Right ventricle myocardium inferior (tissue), 1 donor: ENCODE measurements around the gene TTI1. TPM values are rescaled to one million over a fixed set of nuclear protein-coding genes. Genes with fewer than 3 reads are reported as not detected.

Experiments
- ATAC-seq: fragments of 200-7000 bp; cut with Tn5 transposase; one replicate; pipeline ENCODE4 v1.9.1; 2020; ENCODE audit warnings: mild to moderate bottlenecking, moderate library complexity
- DNase-seq: peaks from one replicate; pipeline ENCODE4 v3.0.0; 2021; ENCODE audit errors: missing footprints
- intact Hi-C: fragments of 100-400 bp; cut with DNase I; formaldehyde crosslinking; loops from one replicate; pipeline ENCODE4 v1.11.0; 2022
- total RNA-seq: library from RNA; stranded (reverse); fragmentation: NEBNext Ultra II Directional; extraction: Animal tissue kit (Norgen Biotek cat#: 25700); gene quantifications from one replicate; pipeline ENCODE4 v1.2.1, GENCODE V29; 2021
- donor health status: DM: no; HTN: yes; CAD: no; lungs with severe emphysema.

TTI1 gene
- total RNA-seq, 1 donor from 2014 or later = 12.4 TPM

- ATAC-seq = no peak
- intact Hi-C loops = no loop called here
- no peak for DNase-seq
Measured at GRCh38 chr20:37995856-37996605, 37.2 kb downstream of the TTI1 start.

DNA sequence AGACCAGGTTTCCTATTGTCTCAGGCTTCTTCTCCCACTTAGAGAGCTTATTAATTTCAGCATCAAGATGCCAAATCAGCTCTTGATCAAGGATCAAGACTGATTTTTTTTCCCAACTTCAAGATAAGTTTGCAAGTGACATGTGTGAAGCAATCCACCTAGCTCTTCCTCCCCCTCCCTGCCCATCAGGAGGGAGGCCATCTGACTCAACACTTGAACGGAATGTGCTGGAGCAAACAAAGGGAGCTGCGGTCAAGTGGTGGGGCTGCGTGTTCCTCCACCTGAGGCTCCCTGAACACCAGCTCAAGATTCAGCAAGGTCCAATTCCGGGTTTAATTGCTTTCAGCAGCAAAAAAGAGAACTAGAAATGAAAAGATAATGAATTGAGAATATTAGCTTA, 38.7 kb downstream of the TTI1 start:
- ATAC-seq (no peak), DNase-seq (no peak)

GRCh38 chr20:37992802-37993409, 40.4 kb downstream of the TTI1 start:
- no peak for DNase-seq
- intact Hi-C loops = loop anchor here (1.0 to 5.0 kb wide), 5 partner anchors 91 to 428 kb away; partner anchors contain the start of gene VSTM2L
- peak; percentile 74 for ATAC-seq

More for the DNA sequence above, 38.7 kb downstream of the TTI1 start:
- intact Hi-C loops = loop anchor here (5.0 kb wide), 2 partner anchors 92 to 147 kb away; partner anchors contain the start of gene VSTM2L

DNA sequence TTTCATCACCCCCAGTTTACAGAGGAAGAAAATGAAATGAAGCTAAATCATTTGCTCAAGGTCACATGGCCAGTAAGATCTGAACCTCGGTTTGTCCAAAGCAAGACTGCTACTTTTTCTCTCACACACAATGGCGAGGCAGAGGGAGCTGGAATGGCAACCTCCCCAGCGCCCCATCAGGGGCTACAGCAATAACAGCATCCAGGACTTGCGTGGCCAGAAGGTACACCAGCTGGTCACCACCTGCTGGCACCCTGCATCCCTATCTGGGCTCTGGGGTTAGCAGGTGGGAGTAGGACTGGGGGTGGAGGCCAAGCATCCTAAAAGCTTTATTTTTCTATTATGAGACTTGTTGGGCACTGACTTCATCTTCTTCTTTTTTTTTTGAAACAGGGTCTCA, 41.3 kb downstream of the TTI1 start:
- no peak for DNase-seq
- ATAC-seq = no peak
- intact Hi-C loops = loop anchor here (2.0 to 5.0 kb wide), 4 partner anchors 90 to 427 kb away; partner anchors contain the start of gene VSTM2L

DNA sequence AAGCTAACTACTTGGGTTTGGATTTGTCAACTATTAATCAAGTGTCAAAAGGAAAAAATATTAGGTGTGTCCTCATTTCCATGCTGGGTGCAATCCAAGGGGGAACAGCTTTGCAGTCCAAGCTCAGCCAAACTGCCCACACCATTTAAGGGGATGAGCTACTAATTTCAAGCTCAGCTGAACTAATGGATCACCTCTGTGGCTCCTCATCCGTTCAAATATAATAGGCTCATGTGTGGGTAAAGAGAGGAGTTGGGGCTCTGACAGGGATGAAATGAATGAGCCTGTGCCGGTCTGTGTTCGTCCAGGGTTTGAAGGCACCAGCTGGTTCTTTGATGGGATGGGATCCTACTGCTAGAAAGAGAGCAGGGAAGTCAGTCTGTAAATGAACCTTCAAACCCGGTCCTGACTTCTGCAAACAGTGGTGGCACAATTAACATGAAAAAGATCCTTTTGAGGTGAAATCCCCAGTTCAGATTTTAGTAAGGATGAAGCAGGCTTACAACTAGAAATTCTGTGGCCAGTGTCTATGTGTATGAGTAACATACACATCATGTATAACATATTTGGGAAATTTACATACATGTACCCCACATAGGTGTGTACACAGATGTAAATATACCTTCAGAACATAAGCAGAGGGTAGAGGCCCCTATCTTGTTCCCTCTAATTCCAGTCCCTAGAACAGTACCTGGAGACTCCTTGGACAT, 41.9 kb downstream of the TTI1 start:
- intact Hi-C loops = loop anchor here (5.0 kb wide), 2 partner anchors 89 to 144 kb away; partner anchors contain the start of gene VSTM2L
- ATAC-seq (no peak), DNase-seq (no peak)

DNA sequence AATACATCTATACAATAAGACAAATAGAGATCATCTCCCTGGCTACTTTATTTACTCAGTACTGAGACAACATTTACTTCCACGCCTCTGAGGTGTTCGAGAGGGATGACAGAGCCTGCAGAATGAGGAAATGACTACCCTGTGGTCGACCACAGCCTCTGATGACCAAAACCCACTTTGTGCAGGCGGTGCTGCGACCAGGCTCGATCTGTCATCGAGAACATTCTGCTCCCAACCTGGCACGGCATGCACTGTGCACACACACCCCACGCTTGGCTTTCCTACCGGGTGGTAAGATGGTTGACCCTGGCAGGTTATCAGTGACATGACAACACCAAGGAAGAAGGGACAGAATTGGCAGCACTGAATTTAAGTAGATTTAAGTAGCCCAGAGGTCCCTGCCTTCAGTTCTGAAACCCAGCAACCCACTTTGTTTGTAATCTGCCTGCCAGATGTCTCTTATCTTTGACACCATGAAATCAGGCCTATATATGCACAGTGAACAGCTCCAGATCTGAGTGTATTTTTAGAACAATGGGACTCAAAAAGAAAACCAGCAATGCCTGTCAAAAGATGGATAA, 42.6 kb downstream of the TTI1 start:
- intact Hi-C loops = loop anchor here (5.0 kb wide), 2 partner anchors 88 to 143 kb away; partner anchors contain the start of gene VSTM2L
- peak; percentile 72 for ATAC-seq
- peak; percentile 86 for DNase-seq

GRCh38 chr20:37989601-37990295, 43.5 kb downstream of the TTI1 start:
- ATAC-seq = peak; percentile 27
- intact Hi-C loops = loop anchor here (5.0 kb wide), 3 partner anchors 87 to 168 kb away; partner anchors contain the start of gene VSTM2L
- no peak for DNase-seq

DNA sequence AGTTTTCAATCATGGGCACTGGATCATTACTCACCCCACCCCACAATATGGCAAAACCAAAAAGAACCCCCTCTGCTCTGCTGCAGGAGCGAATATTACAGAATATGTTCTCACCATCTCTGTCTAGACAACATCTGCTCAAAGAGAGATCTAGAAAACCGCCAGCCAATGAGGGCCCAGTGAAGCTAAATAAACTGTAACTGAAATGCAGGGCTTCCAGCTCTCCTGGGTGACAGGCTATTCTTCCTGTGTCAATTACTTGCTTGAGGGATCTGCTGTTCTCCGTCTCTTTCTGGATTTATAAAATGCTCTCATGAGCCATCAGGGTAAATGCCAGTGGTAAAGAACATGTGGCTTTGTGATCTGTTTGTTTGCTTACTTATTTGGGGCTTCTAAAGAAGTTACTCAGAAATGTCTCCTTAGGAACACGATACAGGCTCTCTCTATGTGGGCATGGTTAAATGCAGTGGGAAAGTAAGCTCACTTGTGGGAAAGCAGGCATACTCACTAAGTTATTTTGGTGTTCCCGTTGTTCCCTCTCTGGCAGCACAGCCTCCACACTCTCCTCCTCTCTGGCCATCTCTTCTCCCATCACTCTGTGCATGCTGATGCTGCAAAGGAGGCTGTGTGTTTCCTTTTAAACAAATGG, 44.8 kb downstream of the TTI1 start:
- no peak for DNase-seq
- ATAC-seq = no peak
- intact Hi-C loops = loop anchor here (5.0 kb wide), 1 partner anchor 169 kb away; no protein-coding TSS in a partner anchor

DNA sequence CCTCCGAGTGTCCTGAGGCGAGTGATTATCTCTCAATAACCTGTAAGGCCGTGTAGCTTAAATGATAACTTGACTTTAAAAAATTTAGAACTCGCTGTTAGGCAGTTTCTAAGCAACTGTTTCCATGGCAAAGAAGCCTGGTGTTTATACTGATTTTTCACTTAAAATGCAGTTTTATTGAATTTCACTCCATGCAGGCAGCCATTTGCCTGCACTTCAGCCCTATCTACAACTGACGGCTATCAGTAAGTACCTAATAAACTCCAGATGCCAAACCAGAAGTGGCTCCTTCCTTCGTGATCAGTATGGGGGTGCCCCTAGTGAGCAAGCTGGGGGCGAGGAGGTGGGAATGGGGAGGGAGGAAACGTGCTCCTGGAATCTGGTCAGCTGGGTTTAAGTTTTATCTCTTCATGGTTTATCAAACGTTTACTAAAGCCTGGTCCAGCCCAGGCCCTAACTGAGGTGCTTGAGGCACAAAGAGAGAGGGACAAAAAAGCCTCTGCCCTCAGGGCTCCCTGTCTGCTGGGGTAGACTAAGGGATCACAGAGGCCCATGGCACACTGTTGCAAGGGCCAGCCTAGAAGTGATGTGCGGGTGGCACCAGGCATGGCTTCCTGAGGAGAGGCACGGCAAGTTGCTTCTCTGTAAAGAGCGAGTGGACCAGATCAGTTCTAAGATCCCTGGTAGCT, 45.5 kb downstream of the TTI1 start:
- ATAC-seq (no peak), DNase-seq (no peak)
- intact Hi-C loops = loop anchor here (1.0 to 5.0 kb wide), 2 partner anchors 106 to 170 kb away; no protein-coding TSS in a partner anchor

GRCh38 chr20:37986873-37987601, 46.2 kb downstream of the TTI1 start:
- ATAC-seq = peak; percentile 69
- intact Hi-C loops = loop anchor here (1.0 to 5.0 kb wide), 2 partner anchors 106 to 170 kb away; no protein-coding TSS in a partner anchor
- peak; percentile 77 for DNase-seq

- intact Hi-C loops = loop anchor here (5.0 kb wide), 1 partner anchor 171 kb away; no protein-coding TSS in a partner anchor
- no peak for ATAC-seq
- no peak for DNase-seq
Measured at GRCh38 chr20:37986044-37986858, 47.0 kb downstream of the TTI1 start.

- intact Hi-C loops = no loop called here
- ATAC-seq (peak; percentile 60), DNase-seq (no peak)
Measured at GRCh38 chr20:37984018-37984785, 49.1 kb downstream of the TTI1 start.

- ATAC-seq = no peak
- no peak for DNase-seq
- intact Hi-C loops = no loop called here
Measured at GRCh38 chr20:37983286-37983685, 50.0 kb downstream of the TTI1 start.

DNA sequence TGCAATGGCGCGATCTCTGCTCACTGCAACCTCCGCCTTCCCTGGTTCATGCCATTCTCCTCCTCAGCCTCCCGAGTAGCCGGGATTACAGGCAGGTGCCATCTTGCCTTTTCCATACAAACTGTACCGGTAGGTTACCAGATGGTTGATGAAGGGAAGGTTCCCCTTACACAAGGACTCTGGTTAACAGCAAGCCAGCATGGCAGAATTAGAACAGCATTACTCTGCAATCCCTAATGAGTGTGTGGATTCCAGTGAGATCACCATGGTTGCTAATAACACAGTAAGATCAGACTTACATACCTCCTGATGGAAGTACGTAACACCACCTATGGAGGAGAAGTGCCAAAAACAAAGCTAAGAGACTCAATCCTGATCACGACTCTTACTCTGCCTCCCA, 51.7 kb downstream of the TTI1 start:
- ATAC-seq (no peak), DNase-seq (no peak)
- intact Hi-C loops = no loop called here

GRCh38 chr20:37980876-37981275, 52.4 kb downstream of the TTI1 start:
- ATAC-seq (no peak), DNase-seq (no peak)
- intact Hi-C loops = no loop called here
